HepG2 (cell line): ENCODE results near the gene DUSP2. TPM values are rescaled to one million over a fixed set of nuclear protein-coding genes. Genes with fewer than 3 reads are reported as not detected.

Source experiments
- ATAC-seq: fragments of 200-7000 bp; cut with Tn5 transposase; 3 replicates; pipeline ENCODE4 v1.9.1; 2020; ENCODE audit warnings: mild to moderate bottlenecking, moderate library complexity
- BruUV-seq: library from RNA; stranded (reverse); fragments of 400-500 nt; replicated peaks from 2 replicates; lab custom pipeline; 2021; lab: Mats Ljungman, UMichigan
- CTCF ChIA-PET: fragments of 300-600 bp; formaldehyde crosslinking; extraction: SDS; loops from one replicate; lab custom pipeline; 2021; ENCODE audit warnings: low total read pairs, inconsistent platforms, low intra/inter-chr PET ratio; lab: Yijun Ruan, JAX
- POLR2A ChIA-PET: fragments of 350-600 bp; sonication (Branson Sonifier 250); formaldehyde crosslinking; loops from one replicate; lab custom pipeline; 2020; ENCODE audit warnings: antibody characterized with exemption, inconsistent platforms; lab: Yijun Ruan, JAX
- DNase-seq: peaks from one replicate; pipeline ENCODE4 v3.0.0-alpha.2; 2015; ENCODE audit warnings: low spot score
- FAIRE-seq: peaks from 3 replicates; lab custom pipeline; 2011; peaks lifted over from hg19 to GRCh38; lab: Jason Lieb, UNC
- H2AFZ ChIP-seq: one replicate; pipeline ENCODE4 v1.6.1; 2011; ENCODE audit warnings: low read length, inconsistent platforms
- H3K27ac ChIP-seq: fragments of 300-600 bp; 3 replicates; pipeline ENCODE4 v1.8.0; 2011; ENCODE audit warnings: mixed run types, mild to moderate bottlenecking, mixed read lengths, low read length, inconsistent platforms; ENCODE audit not compliant: insufficient read depth; ENCODE audit errors: extremely low read length
- H3K27me3 ChIP-seq, 2 experiments: fragments of 200-600 bp in 1 of 2; 2 replicates in 1 of 2; 3 replicates in 1 of 2; pipeline versions ENCODE4 v1.6.0 to v1.8.0; 2011; ENCODE audit warnings: low read length in 2 of 2, mild to moderate bottlenecking in 2 of 2, moderate library complexity in 2 of 2, inconsistent platforms in 1 of 2; ENCODE audit not compliant: insufficient read depth in 2 of 2, control insufficient read depth in 1 of 2
- H3K36me3 ChIP-seq, 2 experiments: fragments of 200-600 bp in 1 of 2; replicated peaks in 1 of 2; 2 replicates in 1 of 2; 3 replicates in 1 of 2; pipeline versions ENCODE4 v1.5.1 to v1.8.0; 2011; ENCODE audit warnings: low read length in 2 of 2, inconsistent platforms in 1 of 2; ENCODE audit not compliant: insufficient read depth in 2 of 2, control insufficient read depth in 1 of 2
- H3K4me1 ChIP-seq: 2 replicates; pipeline ENCODE4 v1.5.1; 2012; ENCODE audit warnings: low read length, inconsistent platforms; ENCODE audit not compliant: insufficient read depth
- H3K4me2 ChIP-seq: 2 replicates; pipeline ENCODE4 v1.6.0; 2011; ENCODE audit warnings: low read depth, low read length, inconsistent platforms
- H3K4me3 ChIP-seq, 3 experiments: fragments of 200-600 bp in 1 of 3; sonication (generic), shearing (Covaris generic) in 1 of 3; replicated peaks in 1 of 3; 2 replicates each; pipeline ENCODE4 v1.5.1; 2011 to 2016; ENCODE audit warnings: low read length in 3 of 3, inconsistent platforms in 2 of 3, low read depth in 2 of 3, mild to moderate bottlenecking in 2 of 3, control low read depth in 1 of 3, mixed read lengths in 1 of 3; ENCODE audit not compliant: insufficient read depth in 1 of 3
- H3K79me2 ChIP-seq: one replicate; pipeline ENCODE4 v1.6.1; 2011; ENCODE audit warnings: low read length, inconsistent platforms; ENCODE audit not compliant: insufficient read depth
- H3K9ac ChIP-seq: 2 replicates; pipeline ENCODE4 v1.6.0; 2011; ENCODE audit warnings: mild to moderate bottlenecking, low read depth, low read length, inconsistent platforms; ENCODE audit not compliant: insufficient read depth
- H3K9me3 ChIP-seq: 2 replicates; pipeline ENCODE4 v1.5.1; 2012; ENCODE audit warnings: mild to moderate bottlenecking, low read length
- H4K20me1 ChIP-seq: 2 replicates; pipeline ENCODE4 v1.6.0; 2011; ENCODE audit warnings: inconsistent platforms, mild to moderate bottlenecking, low read length, moderate library complexity; ENCODE audit not compliant: insufficient read depth
- CBX1 ChIP-seq: IDR thresholded peaks from one replicate; pipeline ENCODE4 v1.6.1; 2016; ENCODE audit warnings: antibody characterized with exemption, low read depth
- HOXD1 ChIP-seq: sonication (generic); formaldehyde crosslinking; IDR thresholded peaks from 2 replicates; pipeline ENCODE4 v1.5.0; 2020; ENCODE audit warnings: missing genetic modification reagents
- NONO ChIP-seq, 2 experiments: fragments of 450-650 bp in 1 of 2; sonication (generic) in 1 of 2; formaldehyde crosslinking in 1 of 2; IDR thresholded peaks in 1 of 2; conservative IDR thresholded peaks in 1 of 2; 2 replicates each; pipeline versions ENCODE4 v1.6.1 to v1.8.0; 2017 to 2022; ENCODE audit warnings: mild to moderate bottlenecking in 1 of 2, missing genetic modification reagents in 1 of 2, moderate library complexity in 1 of 2
- PCBP2 ChIP-seq: fragments of 200-400 bp; formaldehyde crosslinking; optimal IDR thresholded peaks from 2 replicates; pipeline ENCODE3; 2018; ENCODE audit warnings: low read length, low read depth; ENCODE audit not compliant: poor library complexity, severe bottlenecking
- SOX5 ChIP-seq: IDR thresholded peaks from 2 replicates; pipeline ENCODE4 v1.6.1; 2016; ENCODE audit warnings: borderline replicate concordance
- TEAD3 ChIP-seq: optimal IDR thresholded peaks from 2 replicates; pipeline ENCODE3; 2016; ENCODE audit warnings: borderline replicate concordance
- ZFP37 ChIP-seq: sonication (generic); formaldehyde crosslinking; IDR thresholded peaks from 2 replicates; pipeline ENCODE4 v1.4.0; 2020; ENCODE audit warnings: missing genetic modification reagents, borderline replicate concordance
- ZNF143 ChIP-seq: sonication (generic); formaldehyde crosslinking; IDR thresholded peaks from 2 replicates; pipeline ENCODE4 v1.4.0; 2020; ENCODE audit warnings: missing genetic modification reagents
- WGBS: methylation state at CpG from one replicate; pipeline ENCODE4 v1.1.6; 2017; ENCODE audit warnings: low lambda C conversion rate; 5-methylcytosine and 5-hydroxymethylcytosine counted together
- in situ Hi-C: cut with HindIII; loops from 2 replicates; pipeline ENCODE4 v1.10.0; 2017; ENCODE audit warnings: low pct_unique_long_range_greater_than_20kb; ENCODE audit not compliant: extremely low pct_ligation_motif_present
- intact Hi-C: fragments of 100-400 bp; cut with micrococcal nuclease; formaldehyde crosslinking; loops from one replicate; pipeline ENCODE4 v1.10.0; 2022; ENCODE audit not compliant: unreplicated experiment
- polyA plus RNA-seq, 8 experiments: library from polyadenylated mRNA; depleted of rRNA in 3 of 8; stranded (reverse) in 7 of 8; unstranded in 1 of 8; fragments of >200 nt; fragmentation: Illumina TruSeq in 4 of 8; extraction: Trizol in 4 of 8; gene quantifications; 2 replicates each; pipeline versions ENCODE4 v1.2.1 to v1.2.3, GENCODE V29; 2011 to 2016; ENCODE audit warnings: low read depth in 4 of 8, missing spikeins in 1 of 8, mixed read lengths in 1 of 8; ENCODE audit not compliant: insufficient read depth in 1 of 8
- total RNA-seq, 5 experiments: library from RNA; depleted of rRNA; stranded (reverse); fragments of >200 nt; fragmentation: Illumina TruSeq; extraction: Trizol; gene quantifications; 2 replicates each; pipeline ENCODE4 v1.2.3, GENCODE V29; 2016; ENCODE audit warnings: low read depth in 1 of 5

The DUSP2 gene
- total and polyA plus RNA-seq, 2 of the 13 experiments (the other 11 are each of a cell fraction or from before 2014, with no cell fraction given) = not detected

DNA sequence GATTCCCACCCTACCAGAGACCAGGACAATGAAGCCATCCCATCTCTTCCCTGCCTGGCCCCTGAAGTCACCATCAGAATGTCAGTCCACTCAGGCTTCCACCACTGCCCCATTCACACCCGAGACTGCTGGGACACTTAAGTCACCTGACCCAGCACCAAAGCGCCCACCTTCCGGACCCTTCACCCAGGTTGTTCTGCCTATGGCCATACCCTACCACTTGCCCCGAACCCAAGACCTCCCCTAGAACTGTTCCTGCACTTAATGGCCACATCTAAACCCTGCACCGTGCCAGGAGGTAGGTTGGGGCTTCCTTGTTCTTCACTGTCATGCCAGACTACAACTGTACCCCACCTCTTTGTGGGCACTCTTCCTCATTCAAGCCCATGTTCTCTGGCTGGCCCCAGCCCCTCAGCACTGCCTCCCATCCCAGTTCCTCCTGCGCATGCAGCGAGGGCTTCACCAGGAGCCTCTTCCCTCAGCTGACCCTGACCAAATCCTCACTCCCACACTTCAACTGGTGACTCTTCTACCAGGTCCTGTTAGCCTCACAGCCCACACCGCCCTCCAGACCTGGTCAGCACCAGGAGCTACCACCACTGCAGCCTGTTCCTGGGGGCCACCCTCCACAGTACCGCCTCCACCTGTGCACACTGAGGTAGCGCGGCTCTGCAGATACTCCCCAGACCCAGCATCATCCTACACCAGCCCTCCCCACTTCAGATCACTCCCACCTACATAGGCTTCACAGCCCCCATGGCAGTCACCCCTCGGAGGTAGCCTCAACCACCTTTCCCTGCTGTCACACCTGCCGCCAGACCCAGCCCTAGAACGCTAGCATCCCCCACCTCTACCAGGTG, 20.6 kb downstream of the DUSP2 start:
- no peak overlapping the region for H3K4me2 ChIP-seq
- CTCF ChIA-PET = no interaction called here
- POLR2A ChIA-PET = no interaction called here
- no peaks in the 10 kb centered on the region for H3K79me2 ChIP-seq
- no peak overlapping the region for H3K4me3 ChIP-seq
- no peak overlapping the region for H2AFZ ChIP-seq
- no peak overlapping the region for H3K9ac ChIP-seq
- H3K36me3 ChIP-seq = no peaks in the 10 kb centered on the region
- no peak for DNase-seq
- no TSS peak for BruUV-seq
- H3K27me3 ChIP-seq = peaks cover 6 to 59% of the 10 kb centered on the region in 2 experiments; a peak in 4 of 5 replicates
- ATAC-seq = no peak
- H3K27ac ChIP-seq = no peak overlapping the region
- H3K4me1 ChIP-seq = peaks cover 10% of the 10 kb centered on the region; the same call in 1 of the 2 replicates
- no peaks in the 10 kb centered on the region for H3K9me3 ChIP-seq
- 46% methylated on average over 14 of the region's 14 CpGs for WGBS
- TF ChIP-seq NONO (IDR thresholded peaks at IDR 0.05) (no peak), NONO (CRISPR knock-in tag; conservative IDR thresholded peaks at IDR 0.05) (no peak), ZFP37 (CRISPR knock-in tag) (no peak), TEAD3 (CRISPR knock-in tag) (no peak), HOXD1 (CRISPR knock-in tag) (no peak), CBX1 (no peak), PCBP2 (no peak), SOX5 (CRISPR knock-in tag) (no peak), ZNF143 (CRISPR knock-in tag) (no peak)
- no peak for FAIRE-seq
- H4K20me1 ChIP-seq = no peaks in the 10 kb centered on the region
- intact Hi-C loops = no loop called here
- in situ Hi-C loops = loop anchor here (25.0 kb wide), 3 partner anchors 112 to 388 kb away; partner anchors contain the start of gene NEURL3
